Body of pancreas (tissue), 4 donors: ENCODE results near the gene NSMCE1. TPM values are rescaled to one million over a fixed set of nuclear protein-coding genes. Genes with fewer than 3 reads are reported as not detected.

ENCODE experiments used
- ATAC-seq: fragments of 150-250 bp; one replicate; pipeline ENCODE4 v1.9.1; 2016
- DNase-seq, 4 donors: peaks; one replicate each; pipeline ENCODE4 v3.0.0-alpha.2; 2019
- H3K27ac ChIP-seq, 4 donors: fragments of 200-600 bp; sonication (generic); 1 replicate in 3 of 4; 2 replicates in 1 of 4; pipeline versions ENCODE4 v1.5.1 to v1.6.1; 2016 to 2019; ENCODE audit warnings: mild to moderate bottlenecking in 1 of 4, mixed read lengths in 1 of 4, moderate library complexity in 1 of 4
- H3K27me3 ChIP-seq, 2 donors: fragments of 200-600 bp; sonication (generic); one replicate each; pipeline ENCODE4 v1.6.0; 2016; ENCODE audit warnings: mild to moderate bottlenecking in 1 of 2
- H3K36me3 ChIP-seq, 2 donors: fragments of 200-600 bp; sonication (generic); replicated peaks in 1 of 2; 2 replicates each; pipeline ENCODE4 v1.5.1; 2016; ENCODE audit warnings: low read depth in 2 of 2; ENCODE audit not compliant: insufficient read depth in 1 of 2
- H3K4me1 ChIP-seq: fragments of 200-600 bp; sonication (generic); one replicate; pipeline ENCODE4 v1.6.0; 2016
- H3K4me3 ChIP-seq, 2 donors: fragments of 200-600 bp; sonication (generic); 1 replicate in 1 of 2; 2 replicates in 1 of 2; pipeline ENCODE4 v1.5.1; 2016 to 2019
- H3K9me3 ChIP-seq, 3 donors: fragments of 200-600 bp; sonication (generic); 1 replicate in 2 of 3; 2 replicates in 1 of 3; pipeline ENCODE4 v1.5.1; 2016
- POLR2A ChIP-seq, 3 donors: fragments of 450-650 bp; IDR thresholded peaks; one replicate each; pipeline ENCODE4 v1.6.1; 2016; ENCODE audit warnings: antibody characterized with exemption in 3 of 3, mild to moderate bottlenecking in 2 of 3
- WGBS, 2 donors: methylation state at CpG; one replicate each; pipeline ENCODE4 v1.1.5; 2017; 5-methylcytosine and 5-hydroxymethylcytosine counted together
- intact Hi-C: fragments of 100-400 bp; cut with DNase I; formaldehyde crosslinking; loops from one replicate; pipeline ENCODE4 v1.15.1; 2023
- total RNA-seq, 2 donors: library from RNA; depleted of rRNA; stranded (reverse); fragments of >200 nt; gene quantifications; one replicate each; pipeline ENCODE4 v1.1.0, GENCODE V29; 2016
- TF ChIP-seq, protein P1 (sequence below), 7 experiments: fragments of 450-650 bp in 4 of 7; fragments of 200-600 bp in 3 of 7; sonication (generic) in 3 of 7; IDR thresholded peaks; one replicate each; pipeline ENCODE4 v1.5.1; 2016 to 2019; ENCODE audit warnings: antibody characterized with exemption in 7 of 7

NSMCE1 gene
- total RNA-seq, 2 donors from 2014 or later, result 20.1 to 29.1 TPM

DNA sequence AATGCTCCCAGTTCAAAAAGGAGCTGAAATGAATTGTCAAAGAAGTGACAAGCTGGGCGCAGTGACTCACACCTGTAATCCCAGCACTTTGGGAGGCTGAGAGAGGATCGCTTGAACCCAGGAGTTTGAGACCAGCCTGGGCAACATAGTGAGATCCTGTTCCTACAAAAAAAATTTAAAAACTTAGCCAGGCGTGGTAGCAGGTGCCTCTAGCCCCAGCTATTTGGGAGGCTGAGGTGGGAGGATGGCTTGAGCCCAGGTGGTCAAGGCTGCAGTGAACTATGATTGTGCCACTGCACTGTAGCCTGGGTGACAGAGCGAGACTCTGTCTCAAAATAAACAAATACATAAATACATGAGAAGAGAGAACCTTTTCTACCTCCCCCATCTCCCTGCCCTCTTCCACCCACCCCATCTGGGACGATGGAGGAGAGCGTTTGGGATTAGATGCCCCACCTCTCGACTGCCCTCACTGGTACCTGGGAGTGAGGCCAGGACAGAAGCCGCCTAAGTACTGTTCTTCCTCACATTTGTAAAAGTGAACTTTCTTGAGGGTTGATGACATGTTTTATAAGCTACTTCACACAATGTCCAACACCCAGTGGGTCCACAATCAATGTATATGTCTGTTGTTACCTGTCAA lies 47.6 kb upstream of the NSMCE1 start:
- ATAC-seq, result no peak
- 52 to 64% methylated on average over 8 of the region's 8 CpGs for WGBS, 2 donors
- H3K9me3 ChIP-seq, result no peaks in the 10 kb centered on the region
- H3K27me3 ChIP-seq, result no peaks in the 10 kb centered on the region
- no peaks in the 10 kb centered on the region for H3K36me3 ChIP-seq
- peak overlapping the region; percentile 5 to 92 (median 58) for H3K27ac ChIP-seq
- TF ChIP-seq, protein P1, sequence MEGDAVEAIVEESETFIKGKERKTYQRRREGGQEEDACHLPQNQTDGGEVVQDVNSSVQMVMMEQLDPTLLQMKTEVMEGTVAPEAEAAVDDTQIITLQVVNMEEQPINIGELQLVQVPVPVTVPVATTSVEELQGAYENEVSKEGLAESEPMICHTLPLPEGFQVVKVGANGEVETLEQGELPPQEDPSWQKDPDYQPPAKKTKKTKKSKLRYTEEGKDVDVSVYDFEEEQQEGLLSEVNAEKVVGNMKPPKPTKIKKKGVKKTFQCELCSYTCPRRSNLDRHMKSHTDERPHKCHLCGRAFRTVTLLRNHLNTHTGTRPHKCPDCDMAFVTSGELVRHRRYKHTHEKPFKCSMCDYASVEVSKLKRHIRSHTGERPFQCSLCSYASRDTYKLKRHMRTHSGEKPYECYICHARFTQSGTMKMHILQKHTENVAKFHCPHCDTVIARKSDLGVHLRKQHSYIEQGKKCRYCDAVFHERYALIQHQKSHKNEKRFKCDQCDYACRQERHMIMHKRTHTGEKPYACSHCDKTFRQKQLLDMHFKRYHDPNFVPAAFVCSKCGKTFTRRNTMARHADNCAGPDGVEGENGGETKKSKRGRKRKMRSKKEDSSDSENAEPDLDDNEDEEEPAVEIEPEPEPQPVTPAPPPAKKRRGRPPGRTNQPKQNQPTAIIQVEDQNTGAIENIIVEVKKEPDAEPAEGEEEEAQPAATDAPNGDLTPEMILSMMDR (IDR thresholded peaks at IDR 0.05), result no peak
- TF ChIP-seq POLR2A (IDR thresholded peaks at IDR 0.05), result no peak
- no peak overlapping the region for H3K4me3 ChIP-seq
- DNase-seq, result no peak
- H3K4me1 ChIP-seq, result peaks cover 45% of the 10 kb centered on the region
- intact Hi-C loops, result loop anchor here (10.0 kb wide), 1 partner anchor 81 kb away; no protein-coding TSS in a partner anchor

DNA sequence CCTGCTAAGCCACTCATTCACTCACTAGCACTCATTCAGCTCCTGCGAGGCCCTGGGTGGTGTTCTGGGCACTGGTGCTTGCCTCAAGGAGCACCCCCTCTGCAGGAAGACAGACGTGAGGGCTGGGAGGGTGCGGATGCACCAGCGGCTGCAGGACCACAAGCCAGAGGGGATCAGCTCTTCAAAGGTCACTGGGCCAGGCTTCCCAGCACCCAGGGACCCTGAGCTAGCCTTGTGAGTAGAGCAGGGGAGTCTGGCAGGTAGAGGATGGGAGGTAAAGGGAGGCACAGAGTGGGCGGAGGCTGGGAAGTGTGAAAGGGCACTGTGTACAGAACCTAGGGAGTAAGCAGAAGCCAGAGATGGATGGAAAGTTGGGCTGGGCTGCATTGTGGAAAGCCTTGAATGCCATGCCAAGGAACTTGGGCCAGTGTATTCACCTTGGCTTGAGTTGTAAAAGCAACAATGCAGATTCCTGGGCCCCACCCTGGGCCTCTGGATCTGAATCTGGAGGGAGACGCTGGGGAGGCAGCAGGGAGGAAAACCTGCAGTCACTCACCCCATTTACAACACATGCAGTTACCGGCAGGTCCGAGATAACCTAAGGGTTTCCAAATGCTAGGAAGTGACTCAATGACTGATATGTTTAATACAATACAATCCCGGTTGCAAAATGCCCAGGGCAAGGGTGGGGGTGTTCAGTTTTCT lies 46.9 kb upstream of the NSMCE1 start:
- Histone ChIP-seq H3K4me3 (no peak overlapping the region), H3K4me1 (peaks cover 38% of the 10 kb centered on the region), H3K36me3 (no peaks in the 10 kb centered on the region), H3K27ac (peak overlapping the region; percentile 21 to 92 (median 90)), H3K27me3 (no peaks in the 10 kb centered on the region), H3K9me3 (no peaks in the 10 kb centered on the region)
- TF ChIP-seq, protein P1 (IDR thresholded peaks at IDR 0.05), result no peak
- TF ChIP-seq POLR2A (IDR thresholded peaks at IDR 0.05), result peak in 2 of 3 donors; percentile 1 to 34
- 29 to 37% methylated on average over 8 to 9 of the region's 9 CpGs for WGBS, 2 donors
- DNase-seq, result peak in 3 of 4 donors; percentile 18 to 75 (median 46)
- intact Hi-C loops, result loop anchor here (10.0 kb wide), 1 partner anchor 81 kb away; no protein-coding TSS in a partner anchor
- ATAC-seq, result peak; percentile 17

DNA sequence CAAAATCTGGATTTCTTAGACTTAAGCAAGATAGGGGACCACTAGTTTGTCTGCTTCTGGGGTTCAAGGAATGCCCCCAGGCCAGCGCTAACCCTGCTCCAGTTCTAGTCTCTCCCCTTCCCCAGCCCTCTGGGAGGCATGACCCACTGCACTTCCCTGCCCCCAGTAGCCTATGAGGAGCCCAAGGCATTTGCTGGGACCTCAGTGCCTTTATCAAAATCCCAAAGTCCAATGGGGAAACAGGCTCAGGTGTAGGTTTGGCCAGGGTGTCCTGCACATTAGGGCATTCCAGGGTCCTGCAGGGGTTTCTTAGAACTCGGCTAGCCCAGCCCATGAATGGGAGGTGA lies 46.4 kb upstream of the NSMCE1 start:
- intact Hi-C loops, result loop anchor here (10.0 kb wide), 1 partner anchor 80 kb away; no protein-coding TSS in a partner anchor
- DNase-seq (no peak), ATAC-seq (no peak)
- Histone ChIP-seq H3K27ac (peak overlapping the region; percentile 21 to 92 (median 90)), H3K36me3 (no peaks in the 10 kb centered on the region), H3K27me3 (no peaks in the 10 kb centered on the region), H3K4me3 (no peak overlapping the region), H3K4me1 (peaks cover 35% of the 10 kb centered on the region), H3K9me3 (no peaks in the 10 kb centered on the region)
- no peak for TF ChIP-seq POLR2A (IDR thresholded peaks at IDR 0.05)
- TF ChIP-seq, protein P1 (IDR thresholded peaks at IDR 0.05), result no peak
- 64% methylated on average over 2 of the region's 2 CpGs; no CpG with 5 or more reads in 1 of the 2 donors for WGBS, 2 donors

DNA sequence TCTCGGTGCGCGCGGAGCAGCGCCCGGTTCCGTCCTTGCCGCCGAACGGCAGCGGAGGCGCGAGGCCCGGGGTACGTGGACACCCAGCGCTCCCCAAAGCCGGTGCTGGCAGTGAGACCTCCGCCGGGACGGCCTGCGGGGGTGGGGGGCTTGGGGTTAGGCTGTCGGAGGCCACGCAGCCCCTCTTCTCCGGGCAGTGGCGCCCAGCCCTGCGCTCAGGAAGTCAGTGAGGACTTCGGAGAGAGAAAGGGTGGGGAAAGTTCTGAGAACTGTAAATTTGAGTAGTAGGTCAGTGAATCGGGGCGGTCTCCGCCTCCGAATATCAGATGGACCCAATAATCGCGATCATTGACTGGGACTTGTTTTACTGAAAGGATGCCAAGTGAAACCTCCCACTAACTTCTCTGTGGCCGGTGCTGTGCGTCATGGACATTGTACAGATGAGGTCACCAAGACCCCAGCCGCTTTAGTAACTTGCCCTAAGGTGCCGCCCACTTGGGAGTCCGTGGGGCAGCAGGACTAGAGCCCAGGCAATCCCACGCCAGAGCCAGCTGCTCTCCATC lies 45.7 kb upstream of the NSMCE1 start:
- no peaks in the 10 kb centered on the region for H3K9me3 ChIP-seq
- TF ChIP-seq, protein P1 (IDR thresholded peaks at IDR 0.05), result no peak
- TF ChIP-seq POLR2A (IDR thresholded peaks at IDR 0.05), result peak in 2 of 3 donors; percentile 62 to 64
- peak overlapping the region; percentile 80 to 84 for H3K4me3 ChIP-seq
- H3K27ac ChIP-seq, result peak overlapping the region; percentile 79 to 92 (median 90)
- ATAC-seq, result peak; percentile 47
- peaks cover 35% of the 10 kb centered on the region for H3K4me1 ChIP-seq
- DNase-seq, result peak; percentile 43 to 74 (median 60)
- WGBS, 2 donors, result 1 to 5% methylated on average over 12 to 38 of the region's 39 CpGs
- intact Hi-C loops, result loop anchor here (10.0 kb wide), 1 partner anchor 79 kb away; no protein-coding TSS in a partner anchor
- no peaks in the 10 kb centered on the region for H3K27me3 ChIP-seq
- H3K36me3 ChIP-seq, result no peaks in the 10 kb centered on the region
